ENCODE results near the gene FTO.

DNA sequence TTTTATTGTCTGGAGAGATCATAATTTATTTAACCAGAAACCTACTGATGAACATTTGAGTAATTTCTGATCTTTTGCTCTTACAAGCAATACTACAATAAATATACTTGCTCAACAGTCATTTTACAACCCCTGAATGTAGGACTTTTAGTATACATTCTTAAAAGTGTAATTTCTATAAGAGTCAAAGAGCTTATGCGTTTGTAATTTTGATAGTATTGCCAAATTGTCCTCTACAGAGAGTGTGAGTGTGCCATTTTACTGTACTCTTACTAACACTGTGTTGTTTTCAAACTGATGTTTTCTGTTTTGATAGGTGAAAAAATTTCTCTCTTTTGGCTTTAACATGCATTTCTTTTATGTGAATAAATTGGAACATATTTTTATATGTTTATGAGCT lies 139.1 kb downstream of the FTO start:
- TF ChIP-seq, protein P1, sequence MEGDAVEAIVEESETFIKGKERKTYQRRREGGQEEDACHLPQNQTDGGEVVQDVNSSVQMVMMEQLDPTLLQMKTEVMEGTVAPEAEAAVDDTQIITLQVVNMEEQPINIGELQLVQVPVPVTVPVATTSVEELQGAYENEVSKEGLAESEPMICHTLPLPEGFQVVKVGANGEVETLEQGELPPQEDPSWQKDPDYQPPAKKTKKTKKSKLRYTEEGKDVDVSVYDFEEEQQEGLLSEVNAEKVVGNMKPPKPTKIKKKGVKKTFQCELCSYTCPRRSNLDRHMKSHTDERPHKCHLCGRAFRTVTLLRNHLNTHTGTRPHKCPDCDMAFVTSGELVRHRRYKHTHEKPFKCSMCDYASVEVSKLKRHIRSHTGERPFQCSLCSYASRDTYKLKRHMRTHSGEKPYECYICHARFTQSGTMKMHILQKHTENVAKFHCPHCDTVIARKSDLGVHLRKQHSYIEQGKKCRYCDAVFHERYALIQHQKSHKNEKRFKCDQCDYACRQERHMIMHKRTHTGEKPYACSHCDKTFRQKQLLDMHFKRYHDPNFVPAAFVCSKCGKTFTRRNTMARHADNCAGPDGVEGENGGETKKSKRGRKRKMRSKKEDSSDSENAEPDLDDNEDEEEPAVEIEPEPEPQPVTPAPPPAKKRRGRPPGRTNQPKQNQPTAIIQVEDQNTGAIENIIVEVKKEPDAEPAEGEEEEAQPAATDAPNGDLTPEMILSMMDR (IDR thresholded peaks at IDR 0.05) = no peak
- TF ChIP-seq ZFX (IDR thresholded peaks at IDR 0.05; ENCODE audit: borderline replicate concordance) = no peak
